BLaER1 (cell line): Measurements from ENCODE around the gene UBL3.

Source experiments
- H3K27ac ChIP-seq: shearing (Covaris generic); formaldehyde crosslinking; 2 replicates; pipeline ENCODE4 v1.8.1; 2022
- H3K27me3 ChIP-seq: shearing (Covaris generic); formaldehyde crosslinking; 2 replicates; pipeline ENCODE4 v1.8.1; 2022
- H3K36me3 ChIP-seq: shearing (Covaris generic); formaldehyde crosslinking; 2 replicates; pipeline ENCODE4 v1.8.1; 2022
- H3K4me1 ChIP-seq: shearing (Covaris generic); formaldehyde crosslinking; 2 replicates; pipeline ENCODE4 v1.8.1; 2022
- H3K4me2 ChIP-seq: shearing (Covaris generic); formaldehyde crosslinking; 2 replicates; pipeline ENCODE4 v1.8.1; 2022
- H3K4me3 ChIP-seq: shearing (Covaris generic); formaldehyde crosslinking; 2 replicates; pipeline ENCODE4 v1.8.1; 2022
- H3K9ac ChIP-seq: shearing (Covaris generic); formaldehyde crosslinking; 2 replicates; pipeline ENCODE4 v1.8.1; 2022
- H3K9me3 ChIP-seq: shearing (Covaris generic); formaldehyde crosslinking; 2 replicates; pipeline ENCODE4 v1.8.1; 2022
- H4K20me1 ChIP-seq: shearing (Covaris generic); formaldehyde crosslinking; 2 replicates; pipeline ENCODE4 v1.8.1; 2022
- Cebpa-rat ChIP-seq: shearing (Covaris generic); IDR thresholded peaks from 2 replicates; pipeline ENCODE4 v1.8.1; 2022

UBL3 gene

DNA sequence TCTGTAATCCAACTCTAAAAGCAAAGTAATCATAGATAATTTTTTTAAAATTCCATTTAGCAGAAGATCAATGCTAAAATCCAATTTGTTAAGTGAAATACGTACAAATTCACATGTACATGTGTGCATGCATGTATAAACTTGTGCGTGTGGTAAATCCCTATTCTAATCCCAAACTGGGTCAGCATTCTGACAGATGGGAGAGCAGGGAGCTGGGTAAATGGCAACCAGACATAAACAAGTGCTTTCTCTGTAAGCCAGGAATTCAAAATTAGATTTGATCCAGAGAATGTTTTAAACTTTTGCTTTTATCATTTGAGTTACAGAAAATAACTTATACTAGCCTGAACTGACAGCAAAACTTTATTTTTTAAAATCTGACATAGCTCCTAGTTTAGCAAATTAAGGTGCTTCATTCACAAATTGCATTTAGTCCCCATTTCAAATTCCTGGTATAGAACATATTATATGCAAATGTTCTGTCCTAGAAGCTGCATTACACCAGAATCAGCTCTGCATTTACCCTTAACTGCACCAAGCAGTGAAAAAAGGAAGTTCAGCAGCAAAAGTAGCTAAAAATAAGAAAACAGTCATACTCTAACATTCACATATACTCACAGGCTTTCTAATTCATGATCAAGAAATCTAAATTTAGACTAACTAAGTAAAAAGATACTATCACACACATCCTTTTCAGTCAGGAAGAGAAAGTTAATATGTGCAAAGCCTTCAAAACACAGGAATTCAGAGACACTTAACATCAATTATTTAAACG is 32.6 kb downstream of the UBL3 start:
- no peaks in the 10 kb centered on the region for H3K36me3 ChIP-seq
- no peak for TF ChIP-seq Cebpa-rat
- H4K20me1 ChIP-seq: no peaks in the 10 kb centered on the region
- H3K4me2 ChIP-seq: peak overlapping the region; percentile 86
- peak overlapping the region; percentile 79 for H3K27ac ChIP-seq
- peaks cover 35% of the 10 kb centered on the region for H3K4me1 ChIP-seq
- H3K27me3 ChIP-seq: no peaks in the 10 kb centered on the region
- H3K4me3 ChIP-seq: peak overlapping the region; percentile 41; the same call in 1 of the 2 replicates
- peaks cover 9% of the 10 kb centered on the region for H3K9me3 ChIP-seq
- peak overlapping the region; percentile 71 for H3K9ac ChIP-seq

DNA sequence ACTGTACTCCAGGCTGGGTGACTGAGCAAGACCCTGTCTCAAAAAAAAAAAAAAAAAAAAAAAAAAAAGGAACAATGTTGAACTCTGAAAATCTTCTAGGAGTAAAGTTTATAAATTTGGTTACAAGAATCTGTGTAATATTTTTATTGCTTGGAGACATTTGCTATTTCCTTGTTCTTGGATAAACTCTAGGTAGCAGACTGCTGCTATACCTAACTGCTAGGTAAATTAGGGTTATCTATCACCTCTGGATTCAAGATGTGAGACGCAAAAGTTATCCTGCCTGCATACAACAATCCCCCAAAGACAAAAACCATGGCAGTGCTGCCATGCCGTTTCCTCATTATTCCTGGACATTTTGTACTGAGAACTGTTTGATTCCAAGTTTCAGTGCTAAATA is 33.7 kb downstream of the UBL3 start:
- Histone ChIP-seq H3K9ac (no peak overlapping the region), H3K36me3 (no peaks in the 10 kb centered on the region), H3K9me3 (peaks cover 9% of the 10 kb centered on the region), H3K27me3 (no peaks in the 10 kb centered on the region), H4K20me1 (no peaks in the 10 kb centered on the region), H3K4me2 (peak overlapping the region; percentile 86), H3K27ac (peak overlapping the region; percentile 79), H3K4me3 (no peak overlapping the region), H3K4me1 (peaks cover 35% of the 10 kb centered on the region)
- no peak for TF ChIP-seq Cebpa-rat

DNA sequence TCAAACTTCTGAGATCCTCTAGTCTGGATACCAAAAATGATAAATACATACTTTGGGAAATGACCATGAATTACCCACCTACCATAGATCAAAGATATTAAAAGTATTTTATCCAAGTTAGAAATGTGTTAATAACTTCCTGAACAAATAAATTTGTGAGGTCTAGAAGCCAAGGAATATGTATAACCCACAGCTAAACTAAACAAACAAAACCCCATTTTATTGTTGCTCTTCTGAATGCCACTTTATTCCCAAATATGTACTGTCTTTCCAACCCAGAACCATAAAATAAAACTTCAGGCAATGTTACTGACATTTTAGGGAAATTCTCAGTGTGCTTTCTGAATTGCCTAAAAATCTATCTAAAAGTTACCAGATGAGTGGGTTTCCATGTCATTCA is 35.1 kb downstream of the UBL3 start:
- Histone ChIP-seq H3K4me3 (no peak overlapping the region), H4K20me1 (peaks cover 13% of the 10 kb centered on the region; the same call in 1 of the 2 replicates), H3K4me2 (no peak overlapping the region), H3K27ac (no peak overlapping the region), H3K27me3 (no peaks in the 10 kb centered on the region), H3K9me3 (0 out of 2 replicates have a peak, but pooled peaks cover 2% of the 10 kb centered on the region), H3K36me3 (no peaks in the 10 kb centered on the region), H3K9ac (no peak overlapping the region), H3K4me1 (peaks cover 35% of the 10 kb centered on the region)
- TF ChIP-seq Cebpa-rat: no peak

DNA sequence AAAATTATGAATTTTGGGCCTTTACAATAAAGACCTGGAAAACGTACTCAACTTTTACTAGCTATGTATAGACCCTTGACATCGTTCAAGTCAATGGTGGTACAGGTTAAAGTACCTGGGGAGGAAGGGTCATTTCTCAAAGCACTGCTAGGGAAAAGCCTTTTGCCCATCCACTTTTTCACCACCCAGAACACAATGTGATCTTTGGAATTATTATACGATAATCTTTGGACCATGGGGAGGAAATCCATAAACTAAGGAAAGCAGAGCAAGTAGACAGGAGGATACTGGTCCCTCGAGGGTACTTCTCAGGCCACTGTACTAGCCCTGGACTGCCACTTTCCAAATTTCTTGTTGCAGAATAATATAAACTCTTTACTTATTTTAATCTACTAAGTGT is 39.5 kb downstream of the UBL3 start:
- Histone ChIP-seq H3K36me3 (no peaks in the 10 kb centered on the region), H3K27ac (no peak overlapping the region), H3K27me3 (no peaks in the 10 kb centered on the region), H3K9me3 (no peaks in the 10 kb centered on the region), H3K4me2 (no peak overlapping the region), H3K4me3 (no peak overlapping the region), H3K9ac (no peak overlapping the region), H4K20me1 (peaks cover 26% of the 10 kb centered on the region; the same call in 1 of the 2 replicates), H3K4me1 (peaks cover 5% of the 10 kb centered on the region; the same call in 1 of the 2 replicates)
- TF ChIP-seq Cebpa-rat: no peak

DNA sequence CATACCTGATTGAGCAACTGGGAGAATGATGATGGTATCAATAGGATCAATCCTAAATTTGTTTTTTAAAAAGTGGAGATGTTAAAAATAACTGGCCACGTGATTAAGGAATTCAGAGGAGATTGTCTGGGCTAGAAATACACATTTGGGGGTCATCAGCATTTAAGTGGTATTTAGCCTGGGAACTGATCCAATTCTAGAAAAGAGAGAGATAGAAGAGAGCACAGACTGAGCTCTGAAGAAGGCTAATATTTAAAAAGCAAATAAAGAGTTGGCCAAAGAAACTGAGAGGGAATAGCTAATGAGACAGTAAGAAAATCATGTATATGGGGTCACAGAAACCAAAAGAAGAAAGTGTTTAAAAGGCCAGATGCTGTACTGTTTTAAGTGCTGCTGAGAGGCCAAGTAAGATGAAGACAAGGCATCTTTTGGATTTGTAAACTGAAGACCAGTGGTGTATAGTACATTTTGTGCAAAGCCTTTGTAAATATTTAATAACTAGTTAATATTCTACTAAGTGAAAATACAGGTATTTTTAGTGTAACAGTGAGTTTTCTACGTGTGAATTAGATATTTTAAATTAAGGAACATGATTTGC is 40.2 kb downstream of the UBL3 start:
- no peaks in the 10 kb centered on the region for H3K9me3 ChIP-seq
- H4K20me1 ChIP-seq: peaks cover 26% of the 10 kb centered on the region; the same call in 1 of the 2 replicates
- H3K4me3 ChIP-seq: no peak overlapping the region
- H3K4me2 ChIP-seq: no peak overlapping the region
- no peak for TF ChIP-seq Cebpa-rat
- H3K9ac ChIP-seq: no peak overlapping the region
- no peak overlapping the region for H3K27ac ChIP-seq
- H3K27me3 ChIP-seq: no peaks in the 10 kb centered on the region
- H3K4me1 ChIP-seq: peaks cover 5% of the 10 kb centered on the region; the same call in 1 of the 2 replicates
- no peaks in the 10 kb centered on the region for H3K36me3 ChIP-seq

DNA sequence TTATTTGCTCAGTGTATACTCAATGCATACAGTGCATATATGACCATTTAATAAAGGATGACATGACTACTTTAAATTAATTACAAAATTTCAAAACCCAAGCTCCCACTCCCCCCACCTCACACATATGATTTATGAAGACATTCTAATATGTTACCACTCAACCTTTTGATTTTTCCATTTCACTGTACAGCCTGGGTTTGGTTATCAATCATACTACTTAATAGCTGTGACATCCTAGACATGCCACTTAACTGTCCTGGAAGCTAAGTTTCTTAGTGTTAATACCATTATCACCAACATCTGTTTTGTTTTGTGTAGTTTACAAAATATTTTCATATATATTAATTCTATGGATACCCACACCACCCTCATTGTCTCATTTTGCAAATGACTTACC is 42.2 kb downstream of the UBL3 start:
- no peaks in the 10 kb centered on the region for H3K36me3 ChIP-seq
- no peak overlapping the region for H3K4me3 ChIP-seq
- no peak overlapping the region for H3K27ac ChIP-seq
- H3K4me1 ChIP-seq: peaks cover 5% of the 10 kb centered on the region; the same call in 1 of the 2 replicates
- H3K9ac ChIP-seq: no peak overlapping the region
- H3K27me3 ChIP-seq: no peaks in the 10 kb centered on the region
- no peak overlapping the region for H3K4me2 ChIP-seq
- H4K20me1 ChIP-seq: peaks cover 34% of the 10 kb centered on the region; the same call in 1 of the 2 replicates
- TF ChIP-seq Cebpa-rat: no peak
- H3K9me3 ChIP-seq: 0 out of 2 replicates have a peak, but pooled peaks cover 3% of the 10 kb centered on the region

DNA sequence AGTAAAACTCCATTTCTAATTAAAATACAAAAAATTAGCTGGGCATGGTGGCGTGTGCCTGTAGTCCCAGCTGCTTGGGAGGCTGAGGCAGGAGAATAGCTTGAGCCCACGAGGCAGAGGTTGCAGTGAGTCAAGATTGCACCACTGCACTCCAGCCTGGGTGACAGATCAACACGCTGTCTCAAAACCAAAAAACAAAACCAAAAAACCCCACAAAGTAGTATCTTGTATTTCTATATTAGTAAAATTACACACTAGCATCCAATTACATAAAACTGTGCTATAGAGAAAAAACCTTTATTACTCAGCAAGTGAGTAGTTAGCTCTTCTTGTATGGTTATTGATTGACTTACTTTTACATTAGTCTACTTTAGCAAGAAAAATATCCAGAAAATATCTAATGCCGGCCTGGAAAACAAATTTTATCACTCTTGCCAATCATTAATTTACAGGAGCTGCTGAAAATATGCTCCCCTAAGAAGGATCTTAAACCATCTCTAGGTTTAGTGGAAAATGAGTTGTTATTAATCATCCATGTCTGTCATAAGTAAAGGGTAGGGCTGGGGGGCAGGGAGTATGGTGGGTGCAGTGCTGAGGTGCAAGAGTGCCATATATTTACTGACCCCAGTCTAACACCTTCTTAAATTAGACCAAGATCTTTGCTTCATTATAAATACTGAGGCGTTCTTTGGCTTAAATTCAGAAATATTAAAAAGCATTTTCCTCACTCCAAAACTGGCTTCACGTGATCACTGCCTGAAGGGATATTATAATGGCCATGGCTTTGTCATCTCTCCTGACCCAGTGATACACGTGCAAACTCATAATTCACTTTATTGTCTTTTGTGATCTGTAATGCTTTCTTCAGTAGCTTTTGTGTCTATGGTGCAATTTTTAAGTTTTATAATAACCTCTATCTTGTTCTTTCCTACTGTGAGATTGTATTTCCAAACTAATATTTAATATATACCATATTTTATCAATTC is 44.1 kb downstream of the UBL3 start:
- H3K4me1 ChIP-seq: peaks cover 17% of the 10 kb centered on the region
- H4K20me1 ChIP-seq: peaks cover 50% of the 10 kb centered on the region

DNA sequence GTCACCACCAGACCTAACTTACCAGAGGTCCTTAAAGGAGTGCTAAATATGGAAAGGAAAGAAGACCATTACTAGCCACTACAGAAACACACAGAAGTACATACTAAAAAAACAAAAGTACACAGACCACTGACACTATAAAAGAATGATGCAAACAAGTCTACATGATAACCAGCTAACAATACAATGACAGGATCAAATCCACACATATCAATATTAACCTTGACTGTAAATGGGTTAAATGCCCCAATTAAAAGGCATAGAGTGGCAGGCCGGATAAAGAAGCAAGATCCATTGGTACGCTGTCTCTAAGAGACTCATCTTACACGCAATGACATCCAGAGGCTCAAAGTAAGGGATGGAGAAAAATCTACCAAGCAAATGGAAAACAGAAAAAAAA is 47.2 kb downstream of the UBL3 start:
- H3K36me3 ChIP-seq: no peaks in the 10 kb centered on the region
- peaks cover 55% of the 10 kb centered on the region for H4K20me1 ChIP-seq
- H3K9ac ChIP-seq: no peak overlapping the region
- H3K27me3 ChIP-seq: no peaks in the 10 kb centered on the region
- H3K4me1 ChIP-seq: peaks cover 24% of the 10 kb centered on the region
- no peak overlapping the region for H3K27ac ChIP-seq
- H3K4me2 ChIP-seq: no peak overlapping the region
- peaks cover 15% of the 10 kb centered on the region; the same call in 1 of the 2 replicates for H3K9me3 ChIP-seq
- no peak overlapping the region for H3K4me3 ChIP-seq
- TF ChIP-seq Cebpa-rat: no peak

More for the DNA sequence above, 44.1 kb downstream of the UBL3 start:
- Histone ChIP-seq H3K27me3 (no peaks in the 10 kb centered on the region), H3K27ac (no peak overlapping the region), H3K9ac (no peak overlapping the region), H3K4me3 (no peak overlapping the region), H3K9me3 (peaks cover 15% of the 10 kb centered on the region; the same call in 1 of the 2 replicates), H3K4me2 (no peak overlapping the region), H3K36me3 (no peaks in the 10 kb centered on the region)
- TF ChIP-seq Cebpa-rat: no peak

DNA sequence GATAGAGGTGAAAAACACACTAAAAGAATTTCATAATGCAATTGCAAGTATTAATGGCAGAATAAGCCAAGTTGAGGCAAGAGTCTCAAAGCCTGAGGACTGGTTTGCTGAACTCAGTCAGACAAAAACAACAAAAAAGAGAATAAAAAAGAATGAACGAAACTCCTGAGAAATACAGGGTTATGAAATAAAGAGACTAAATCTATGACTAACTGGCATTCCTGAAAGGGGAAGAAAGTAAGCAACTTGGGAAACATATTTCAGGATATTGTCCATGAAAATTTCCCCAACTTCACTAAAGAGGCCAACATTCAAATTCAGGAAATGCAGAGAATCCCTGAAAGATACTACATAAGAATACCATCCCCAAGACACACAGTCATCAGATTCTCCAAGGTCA is 47.8 kb downstream of the UBL3 start:
- no peak for TF ChIP-seq Cebpa-rat
- H3K36me3 ChIP-seq: no peaks in the 10 kb centered on the region
- no peaks in the 10 kb centered on the region for H3K27me3 ChIP-seq
- H3K4me3 ChIP-seq: no peak overlapping the region
- H4K20me1 ChIP-seq: peaks cover 61% of the 10 kb centered on the region
- H3K27ac ChIP-seq: no peak overlapping the region
- peaks cover 22% of the 10 kb centered on the region for H3K4me1 ChIP-seq
- H3K9ac ChIP-seq: no peak overlapping the region
- peaks cover 15% of the 10 kb centered on the region; the same call in 1 of the 2 replicates for H3K9me3 ChIP-seq
- H3K4me2 ChIP-seq: no peak overlapping the region
